NK-92 (cell line): ENCODE results near the gene SEMA3F.
"Not testable (repeated sequence)": the region's sequence is repeated elsewhere in the genome, so short reads cannot be mapped to it uniquely, and the experiment has no call there.

Experiments used
- DNase-seq: peaks from one replicate; lab custom pipeline; 2025; ENCODE audit not compliant: unreplicated experiment; lab: John Stamatoyannopoulos, UW

SEMA3F gene

GRCh38 chr3:50208677-50209344, 53.7 kb downstream of the SEMA3F start:
- DNase-seq = no peak

DNA sequence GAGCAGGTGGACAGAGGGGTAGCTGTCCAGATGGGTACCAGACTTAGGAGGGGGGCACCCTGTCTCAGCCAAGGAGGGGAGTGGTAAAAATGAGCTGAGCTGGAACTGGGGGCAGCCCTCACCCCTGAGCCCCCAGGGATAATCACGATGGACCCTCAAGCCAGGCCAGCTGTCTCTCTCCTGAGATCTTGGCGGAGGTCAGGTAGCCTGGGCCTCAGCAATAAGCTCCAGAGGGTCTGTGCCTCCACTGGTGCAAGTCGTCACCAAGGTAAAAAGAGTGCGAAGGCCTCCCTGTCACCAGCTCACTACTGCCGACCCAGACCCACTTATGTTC, 55.0 kb downstream of the SEMA3F start:
- DNase-seq = no peak

DNA sequence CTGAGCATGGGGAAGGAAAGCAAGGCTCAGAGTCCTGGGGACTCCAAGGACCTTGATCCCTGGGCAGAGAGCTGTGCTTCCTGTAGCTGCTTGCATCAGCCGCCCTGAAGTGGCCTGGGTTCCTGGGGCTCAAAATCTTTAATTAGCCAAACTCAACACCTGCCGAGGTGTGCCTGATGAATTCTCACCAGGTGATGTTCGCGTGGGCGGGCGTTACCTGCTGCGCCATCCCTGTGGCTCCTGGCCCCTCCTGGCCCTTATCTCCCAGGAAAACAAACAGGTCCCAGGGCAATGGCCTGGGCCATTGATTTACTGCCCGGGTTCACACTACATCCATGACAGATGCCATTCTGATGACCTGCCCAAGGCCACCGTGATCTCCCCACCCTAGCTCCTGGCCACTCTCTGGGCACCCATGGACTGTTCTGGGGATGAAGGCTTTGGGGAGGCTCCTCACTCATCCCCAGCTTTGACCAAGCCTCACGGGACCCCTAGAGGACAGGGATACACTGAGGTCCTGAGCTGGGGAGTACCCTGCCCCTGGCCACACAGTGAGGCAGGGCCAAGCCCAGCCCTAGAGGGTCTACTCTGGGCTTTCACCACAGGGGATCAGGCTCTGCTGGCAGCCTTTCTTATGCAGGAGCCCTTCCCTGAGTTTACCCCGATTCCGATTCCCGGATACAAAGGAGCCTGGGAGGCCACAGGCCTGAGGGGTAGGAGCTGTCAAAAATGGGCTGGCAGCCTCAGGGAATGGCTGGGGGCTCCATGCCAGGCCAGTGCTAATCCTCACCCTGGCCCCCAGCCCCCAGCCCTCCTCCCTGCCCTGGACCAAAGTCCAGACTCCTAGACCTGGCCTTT, 55.6 kb downstream of the SEMA3F start:
- DNase-seq = no peak

DNA sequence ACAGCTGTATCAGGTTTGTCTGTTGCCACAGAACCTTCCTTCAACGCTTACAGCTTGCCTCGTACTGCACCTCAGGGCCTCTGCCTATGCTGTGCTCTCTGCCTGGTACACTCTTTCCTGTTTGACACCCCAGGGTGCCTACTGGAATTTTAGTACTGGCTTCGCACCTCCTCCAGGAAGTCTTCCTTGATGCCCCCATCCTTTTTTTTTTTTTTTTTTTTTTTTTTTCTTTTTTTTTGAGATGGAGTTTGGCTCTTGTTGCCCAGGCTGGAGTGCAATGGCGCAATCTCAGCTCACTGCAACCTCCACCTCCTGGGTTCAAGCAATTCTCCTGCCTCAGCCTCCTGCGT, 56.2 kb downstream of the SEMA3F start:
- DNase-seq = not testable (repeated sequence)

DNA sequence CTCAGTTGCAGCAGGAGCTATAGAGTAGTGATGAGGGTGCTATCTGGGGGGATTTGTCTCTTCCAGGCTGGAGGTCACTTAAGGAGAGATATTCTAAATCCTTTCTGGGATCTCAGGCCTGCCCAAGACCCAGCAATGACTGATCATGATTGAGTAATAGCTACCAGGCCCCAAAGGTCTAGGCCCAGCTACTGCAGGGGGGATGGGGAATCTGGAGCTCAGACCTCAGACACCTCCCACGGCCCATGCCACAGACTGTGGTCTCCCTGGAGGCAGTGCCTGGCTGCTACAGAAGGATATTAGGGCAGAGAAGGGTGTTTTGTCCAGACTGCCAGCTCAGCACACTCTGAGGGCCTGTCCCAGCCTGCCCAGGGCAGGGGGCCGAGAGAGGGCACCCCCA, 56.8 kb downstream of the SEMA3F start:
- DNase-seq = no peak

GRCh38 chr3:50212502-50212901, 57.4 kb downstream of the SEMA3F start:
- DNase-seq = no peak

DNA sequence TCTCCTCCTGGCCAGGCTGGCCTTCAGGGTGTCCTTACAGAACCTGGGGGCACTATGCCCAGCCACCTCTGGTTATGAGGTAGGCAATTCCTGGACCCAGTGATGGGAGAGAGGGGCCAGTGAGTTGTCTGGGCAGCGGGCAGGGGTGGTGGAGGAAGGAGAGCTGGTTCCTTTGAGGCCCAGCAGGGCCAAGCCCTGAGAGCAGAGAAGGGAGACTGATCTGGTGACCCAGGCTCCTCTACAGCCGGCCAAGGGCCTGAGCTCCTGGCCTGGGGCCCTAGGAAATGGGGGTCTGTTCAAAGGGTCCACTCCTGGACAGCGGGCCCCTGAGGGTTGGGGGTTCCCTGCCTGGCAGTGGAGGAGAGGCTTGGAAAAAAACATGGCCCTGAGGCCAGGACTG, 57.8 kb downstream of the SEMA3F start:
- DNase-seq = no peak

DNA sequence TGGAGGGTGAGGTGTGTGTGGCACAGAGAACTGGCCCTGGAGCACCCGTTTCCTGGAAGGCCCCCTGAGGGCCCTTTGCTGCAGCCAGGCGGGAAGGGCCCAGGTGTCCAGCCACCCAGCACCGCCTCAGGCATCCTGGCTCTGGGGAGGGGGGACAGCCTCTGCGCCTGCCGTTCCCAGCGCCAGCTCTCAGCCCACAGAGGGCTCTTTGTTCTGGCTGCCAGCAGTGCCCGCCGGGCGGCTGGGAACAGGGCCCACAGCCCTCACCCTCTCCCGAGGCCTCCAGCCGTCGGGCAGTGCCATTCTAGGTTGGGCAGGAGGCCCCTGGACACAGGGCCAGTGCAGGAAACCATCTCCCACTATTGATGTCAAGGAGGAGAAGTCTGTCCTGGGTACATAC, 58.2 kb downstream of the SEMA3F start:
- DNase-seq = no peak

DNA sequence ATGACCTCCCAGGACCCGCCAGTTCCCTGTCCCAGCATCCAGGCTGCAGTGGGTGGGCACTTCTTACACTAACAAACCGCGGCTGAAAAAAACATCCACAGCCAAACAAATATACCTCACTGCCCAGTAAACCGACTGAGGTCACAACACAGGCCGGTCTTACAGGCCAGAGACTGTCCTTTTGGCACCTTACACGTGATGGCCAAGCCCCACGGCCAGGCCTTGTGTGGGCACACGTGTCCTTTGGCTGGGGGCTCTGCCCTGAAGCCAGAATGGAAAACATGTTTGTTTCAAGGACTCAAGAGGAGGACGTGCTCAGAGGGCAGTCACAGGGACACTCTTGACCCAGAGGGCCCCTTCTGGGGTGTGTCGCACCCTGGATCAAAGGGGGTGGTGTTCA, 59.7 kb downstream of the SEMA3F start:
- DNase-seq = no peak

DNA sequence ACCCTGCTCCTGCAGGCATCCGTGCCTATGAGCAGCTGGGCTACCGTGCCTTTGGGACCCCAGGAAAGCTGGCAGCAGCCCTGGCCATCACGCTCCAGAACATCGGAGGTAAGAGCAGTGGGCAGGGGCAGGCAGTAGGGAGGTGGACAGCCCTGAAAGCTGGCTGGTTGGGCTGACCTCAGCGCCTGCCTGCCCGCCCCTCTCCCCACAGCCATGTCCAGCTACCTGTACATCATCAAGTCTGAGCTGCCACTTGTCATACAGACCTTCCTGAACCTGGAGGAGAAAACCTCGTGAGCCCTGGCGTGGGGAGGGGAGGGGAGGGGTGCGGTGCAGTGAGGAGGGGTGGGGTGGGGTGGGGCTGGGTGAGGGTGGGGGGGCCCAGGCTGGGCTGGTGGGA, 60.4 kb downstream of the SEMA3F start:
- no peak for DNase-seq

DNA sequence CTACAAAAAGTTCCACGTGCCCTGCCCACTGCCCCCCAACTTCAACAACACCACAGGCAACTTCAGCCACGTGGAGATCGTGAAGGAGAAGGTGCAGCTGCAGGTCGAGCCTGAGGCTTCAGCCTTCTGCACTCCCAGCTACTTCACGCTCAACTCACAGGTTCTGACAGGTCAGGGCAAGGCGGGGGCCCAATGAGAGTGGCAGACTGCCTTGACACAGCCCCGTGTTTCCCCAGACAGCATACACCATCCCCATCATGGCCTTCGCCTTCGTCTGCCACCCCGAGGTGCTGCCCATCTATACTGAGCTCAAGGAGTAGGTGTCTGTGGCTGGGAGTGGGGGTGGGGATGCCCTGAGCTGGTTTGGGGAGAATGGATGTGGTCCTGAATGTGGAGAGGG, 62.6 kb downstream of the SEMA3F start:
- DNase-seq = no peak

- no peak for DNase-seq
Observed at GRCh38 chr3:50218448-50218847, 63.3 kb downstream of the SEMA3F start.

DNA sequence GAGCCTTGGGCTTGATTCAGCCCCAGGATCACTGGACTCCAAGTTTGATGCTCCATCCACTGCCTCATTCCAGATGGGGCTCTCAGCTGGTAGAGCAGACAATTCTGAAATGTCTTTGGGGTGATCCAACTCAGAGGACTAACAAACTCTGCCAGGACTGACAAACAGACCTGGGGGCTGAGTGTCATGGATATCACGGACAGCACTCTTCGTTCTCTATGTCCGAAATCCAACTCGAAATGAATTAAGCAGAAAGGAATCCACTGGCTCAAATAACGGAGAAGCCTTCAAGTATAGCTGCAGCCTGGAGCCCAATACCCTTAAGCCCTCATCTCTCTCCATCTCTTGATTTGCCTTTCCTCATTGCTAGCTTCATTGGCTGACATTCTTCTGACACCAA, 64.2 kb downstream of the SEMA3F start:
- no peak for DNase-seq

DNA sequence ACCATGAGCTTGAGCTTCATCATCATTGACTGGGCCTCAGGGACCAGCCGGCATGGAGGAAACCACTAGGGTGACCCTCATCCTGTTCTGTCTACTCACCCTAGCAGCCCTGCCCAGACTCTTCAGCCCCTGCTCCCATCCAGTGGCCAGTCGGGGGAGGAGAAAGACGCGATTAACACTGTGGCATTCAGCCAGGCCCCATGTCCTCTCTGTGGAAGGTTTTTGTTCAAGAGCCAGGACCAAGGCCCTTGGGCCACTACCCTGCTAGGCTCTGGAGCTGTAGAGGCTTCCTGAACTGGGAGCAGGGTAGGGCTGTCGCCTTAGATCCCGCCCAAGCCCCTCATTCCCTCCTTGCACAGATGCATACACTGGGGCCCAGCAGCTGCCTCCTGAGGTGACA, 65.0 kb downstream of the SEMA3F start:
- DNase-seq = no peak

DNA sequence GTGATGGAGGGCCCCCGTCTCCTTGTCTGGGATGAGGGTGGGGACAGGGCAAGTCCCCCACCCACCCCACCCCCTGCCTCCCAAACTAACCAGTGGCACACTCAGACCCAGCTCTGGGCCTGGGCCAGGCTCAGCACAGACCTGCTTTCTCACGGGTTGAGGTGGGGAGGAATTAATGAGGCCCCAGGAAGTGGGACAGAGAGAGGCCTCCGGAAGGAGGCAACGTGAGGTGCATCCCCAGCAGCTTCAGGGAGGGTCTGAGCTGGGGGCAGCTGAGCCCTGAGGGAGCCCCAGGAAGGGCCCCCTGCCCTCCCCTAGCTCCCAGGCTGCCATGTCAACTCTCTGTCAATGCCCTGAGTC, 65.9 kb downstream of the SEMA3F start:
- DNase-seq = no peak

- DNase-seq = no peak
Observed at GRCh38 chr3:50221411-50222168, 66.5 kb downstream of the SEMA3F start.

DNA sequence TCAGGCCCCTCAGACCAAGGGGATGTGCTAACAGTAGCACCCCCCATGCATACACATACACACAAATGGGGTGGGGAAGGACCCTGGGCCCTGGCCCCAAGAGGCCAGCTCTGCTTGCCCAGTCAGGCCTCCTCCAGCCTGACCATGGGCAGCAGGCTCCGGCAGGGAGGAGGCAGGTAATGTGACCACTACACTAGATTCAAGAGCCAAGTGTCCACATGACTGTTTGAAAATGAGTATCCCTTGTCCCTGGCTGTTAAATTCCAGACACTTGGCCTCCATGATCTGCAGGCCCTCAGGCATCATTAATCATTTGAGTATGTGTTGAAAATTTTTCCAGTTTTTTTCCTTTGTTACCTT, 67.0 kb downstream of the SEMA3F start:
- no peak for DNase-seq

DNA sequence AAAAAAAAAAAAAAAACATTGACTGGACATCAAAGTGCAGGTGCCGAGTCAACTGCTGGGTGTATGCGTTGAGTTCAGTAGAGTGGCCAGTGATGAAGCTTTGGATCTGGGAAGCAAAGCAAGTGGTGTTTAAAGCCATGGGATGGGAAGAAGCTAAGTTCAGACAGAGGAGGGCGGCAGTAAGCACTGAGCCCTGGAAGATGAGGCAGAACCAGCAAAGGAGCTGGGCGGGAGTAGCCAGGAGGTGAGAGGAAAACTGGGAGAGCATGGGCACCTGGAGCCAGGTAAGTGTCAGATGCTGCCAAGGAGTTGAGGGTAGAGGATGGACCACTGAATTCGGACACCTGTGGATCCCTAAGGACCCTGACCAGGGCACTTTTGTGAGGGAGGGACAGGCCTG, 69.5 kb downstream of the SEMA3F start:
- DNase-seq = no peak

- no peak for DNase-seq
Observed at GRCh38 chr3:50226888-50227389, 71.8 kb downstream of the SEMA3F start.

DNA sequence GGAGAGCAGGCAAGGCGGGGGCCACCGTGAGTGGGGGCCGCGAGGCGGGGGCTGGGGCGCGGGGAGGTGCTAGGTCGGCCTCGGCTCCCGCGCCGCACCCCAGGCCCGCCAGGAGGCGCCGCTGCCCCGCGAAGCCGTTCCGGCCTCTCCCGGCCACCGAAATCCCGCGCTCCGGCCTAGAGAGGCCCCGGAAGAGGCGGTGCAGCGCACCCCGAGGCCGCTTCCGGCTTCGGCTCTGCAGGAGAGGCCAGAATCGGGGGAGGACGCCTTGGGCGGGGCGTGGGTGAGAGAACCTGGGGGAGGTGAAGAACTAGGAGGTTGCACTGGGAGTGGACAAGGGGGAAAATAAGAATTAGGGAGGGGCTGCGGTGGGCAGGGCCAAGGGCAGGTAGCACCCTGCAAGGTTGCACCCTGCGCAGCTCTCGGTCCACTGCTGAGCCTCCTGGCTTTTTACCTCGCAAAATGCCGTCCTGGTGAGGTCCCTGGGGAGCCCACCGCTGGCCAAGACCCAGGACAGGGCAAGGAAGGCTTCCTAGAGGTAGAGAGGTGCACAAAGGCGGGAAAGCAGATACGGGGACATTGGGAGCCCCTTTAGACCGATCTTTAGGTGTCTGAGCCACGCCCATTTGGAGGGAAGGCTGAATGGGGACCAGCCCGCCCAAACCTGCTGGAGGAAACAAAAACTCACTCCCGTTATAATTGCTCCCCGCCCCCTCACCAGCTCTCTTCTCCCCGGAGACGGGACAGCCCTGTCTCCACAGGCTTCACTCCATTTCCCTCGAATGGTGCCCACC, 72.5 kb downstream of the SEMA3F start:
- DNase-seq = peak; percentile 7

GRCh38 chr3:50228184-50228763, 73.2 kb downstream of the SEMA3F start:
- DNase-seq = not testable (repeated sequence)
